B cell (primary cell): ENCODE measurements around the gene BICDL2.

Source experiments
- CTCF ChIP-seq: fragments of 200-600 bp; IDR thresholded peaks from one replicate; pipeline ENCODE4 v1.8.0; 2022; ENCODE audit warnings: antibody characterized with exemption, mild to moderate bottlenecking
- EZH2 ChIP-seq: IDR thresholded peaks from 2 replicates; pipeline ENCODE4 v1.6.1; 2012; ENCODE audit warnings: borderline replicate concordance, low read depth, mild to moderate bottlenecking, moderate library complexity, low read length; ENCODE audit not compliant: insufficient read depth, poor library complexity, severe bottlenecking

DNA sequence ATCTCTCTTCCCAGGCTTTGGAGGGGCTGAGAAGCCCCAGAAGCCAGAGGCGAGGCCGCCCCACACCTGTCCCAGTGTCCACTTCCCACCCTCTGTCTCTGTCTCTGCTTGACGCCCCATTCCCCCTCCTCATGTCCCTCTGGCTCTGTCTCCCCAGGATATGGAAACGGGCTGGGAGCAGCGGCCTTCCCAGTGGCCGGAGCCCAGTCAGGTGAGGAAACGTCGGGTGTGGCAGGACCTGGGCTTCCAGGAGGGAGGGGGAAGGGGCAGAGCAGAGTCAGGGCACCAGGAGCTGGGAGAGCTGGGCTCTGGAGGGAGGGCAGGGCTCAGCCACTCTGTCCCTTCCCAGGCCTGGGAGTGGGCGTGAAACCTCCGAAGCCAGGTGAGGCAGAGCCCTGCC, 45.9 kb downstream of the BICDL2 start:
- TF ChIP-seq CTCF (no peak), EZH2 (no peak)
